BE2C (cell line): ENCODE measurements around the gene C6orf163.
"Not testable (repeated sequence)": the region's sequence is repeated elsewhere in the genome, so short reads cannot be mapped to it uniquely, and the experiment has no call there.

Source experiments
- DNase-seq: peaks from one replicate; pipeline ENCODE4 v3.0.0-alpha.2; 2020
- H3K27me3 ChIP-seq: fragments of 250-450 bp; sonication (Bioruptor Pico); 2 replicates; pipeline ENCODE4 v1.5.1; 2020; ENCODE audit warnings: mild to moderate bottlenecking
- H3K36me3 ChIP-seq: fragments of 250-450 bp; sonication (Bioruptor Pico); 2 replicates; pipeline ENCODE4 v1.5.1; 2020; ENCODE audit warnings: mild to moderate bottlenecking
- H3K4me1 ChIP-seq: fragments of 250-450 bp; sonication (Bioruptor Pico); 2 replicates; pipeline ENCODE4 v1.5.1; 2020
- H3K4me3 ChIP-seq: 2 replicates; pipeline ENCODE4 v1.5.1; 2011; ENCODE audit warnings: low read depth, low read length
- H3K9me3 ChIP-seq: fragments of 250-450 bp; sonication (Bioruptor Pico); 2 replicates; pipeline ENCODE4 v1.5.1; 2020
- TF ChIP-seq, protein P1 (sequence below): IDR thresholded peaks from 2 replicates; pipeline ENCODE4 v1.5.1; 2012; ENCODE audit warnings: mild to moderate bottlenecking, low read depth, low read length

C6orf163 gene

DNA sequence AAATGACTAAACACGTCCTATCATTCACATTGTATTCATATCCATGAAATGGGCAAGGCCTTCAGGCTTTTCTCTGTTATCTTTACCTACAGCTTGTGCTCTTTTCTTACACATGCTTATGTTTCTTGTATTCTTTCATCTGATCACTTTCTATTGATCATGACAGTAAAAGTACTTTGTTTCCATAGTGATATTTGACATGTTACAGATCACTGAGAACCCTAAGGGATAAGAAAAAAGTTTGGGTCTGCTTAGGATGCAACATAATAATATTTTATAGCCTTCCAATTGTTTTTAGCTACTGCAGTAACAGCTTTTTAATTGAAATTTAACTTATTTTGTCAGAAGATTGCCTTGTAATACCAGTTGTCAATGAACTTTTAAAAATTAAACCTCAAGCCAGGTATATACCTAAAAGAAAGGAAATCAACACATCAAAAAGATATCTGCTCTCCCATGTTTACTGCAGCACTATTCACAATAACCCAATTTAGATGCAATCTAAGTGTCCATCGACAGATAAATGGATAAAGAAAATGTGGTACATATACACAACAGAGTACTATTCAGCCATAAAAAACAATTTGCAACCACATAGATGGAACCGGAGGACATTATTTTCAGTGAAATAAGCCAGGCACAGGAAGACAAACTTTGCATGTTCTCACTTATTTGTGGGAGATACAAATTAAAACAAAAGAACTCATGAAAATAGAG, 25.2 kb upstream of the C6orf163 start:
- no peak overlapping the region for H3K4me3 ChIP-seq
- H3K36me3 ChIP-seq: no peaks in the 10 kb centered on the region
- no peaks in the 10 kb centered on the region for H3K27me3 ChIP-seq
- DNase-seq: no peak
- TF ChIP-seq, protein P1, sequence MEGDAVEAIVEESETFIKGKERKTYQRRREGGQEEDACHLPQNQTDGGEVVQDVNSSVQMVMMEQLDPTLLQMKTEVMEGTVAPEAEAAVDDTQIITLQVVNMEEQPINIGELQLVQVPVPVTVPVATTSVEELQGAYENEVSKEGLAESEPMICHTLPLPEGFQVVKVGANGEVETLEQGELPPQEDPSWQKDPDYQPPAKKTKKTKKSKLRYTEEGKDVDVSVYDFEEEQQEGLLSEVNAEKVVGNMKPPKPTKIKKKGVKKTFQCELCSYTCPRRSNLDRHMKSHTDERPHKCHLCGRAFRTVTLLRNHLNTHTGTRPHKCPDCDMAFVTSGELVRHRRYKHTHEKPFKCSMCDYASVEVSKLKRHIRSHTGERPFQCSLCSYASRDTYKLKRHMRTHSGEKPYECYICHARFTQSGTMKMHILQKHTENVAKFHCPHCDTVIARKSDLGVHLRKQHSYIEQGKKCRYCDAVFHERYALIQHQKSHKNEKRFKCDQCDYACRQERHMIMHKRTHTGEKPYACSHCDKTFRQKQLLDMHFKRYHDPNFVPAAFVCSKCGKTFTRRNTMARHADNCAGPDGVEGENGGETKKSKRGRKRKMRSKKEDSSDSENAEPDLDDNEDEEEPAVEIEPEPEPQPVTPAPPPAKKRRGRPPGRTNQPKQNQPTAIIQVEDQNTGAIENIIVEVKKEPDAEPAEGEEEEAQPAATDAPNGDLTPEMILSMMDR: no peak
- no peaks in the 10 kb centered on the region for H3K4me1 ChIP-seq
- no peaks in the 10 kb centered on the region for H3K9me3 ChIP-seq

DNA sequence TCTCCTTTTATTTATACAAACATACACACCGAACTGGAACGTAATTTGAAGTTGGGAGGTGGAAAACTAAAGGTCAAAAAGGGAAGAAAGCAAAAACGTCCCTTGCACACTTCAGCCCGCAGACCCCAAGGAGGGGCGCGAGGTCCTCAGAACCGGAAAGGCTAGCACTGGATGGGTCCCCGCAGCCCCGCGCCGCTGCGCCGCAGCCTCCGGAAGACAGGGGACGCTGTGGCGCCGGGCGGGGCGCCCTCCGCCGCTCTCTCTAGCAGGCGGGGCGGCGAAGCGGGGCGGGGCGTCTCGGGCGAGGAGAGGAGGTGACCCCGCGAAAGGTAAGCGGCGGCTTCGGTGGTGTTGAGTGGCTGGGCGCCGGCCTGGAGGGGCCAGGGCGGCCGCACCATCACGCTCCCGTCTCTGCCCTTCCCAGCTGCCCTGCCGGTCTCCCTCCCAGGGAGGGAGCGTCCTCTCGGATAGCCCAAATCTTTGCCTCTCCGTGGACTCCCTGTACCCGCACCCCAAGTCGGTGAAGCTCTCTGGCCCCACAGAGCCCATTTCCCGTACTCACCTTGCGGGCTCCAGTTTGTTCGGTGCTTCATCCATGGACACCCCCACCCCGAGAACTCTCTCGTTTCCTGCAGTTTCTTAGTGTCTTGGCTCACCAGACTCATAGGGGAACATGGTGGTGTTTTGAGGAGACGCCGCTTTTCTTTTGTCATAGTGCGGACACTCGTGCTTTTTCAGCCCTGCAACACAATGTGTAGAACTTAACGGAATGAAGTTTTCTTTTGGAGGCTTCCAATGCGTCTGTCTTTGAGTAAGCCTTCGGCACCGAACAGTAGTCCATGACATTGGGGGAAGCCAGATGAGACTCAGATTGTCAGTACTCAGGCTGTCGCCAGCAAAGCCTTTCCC, 22.1 kb upstream of the C6orf163 start, which contains the start of gene SMIM8:
Gene SMIM8, plus strand, starts transcription at position 285 of the 909 bp plus-strand sequence. CDS start 14,444 bp downstream, outside the sequence.
- DNase-seq: peak; percentile 92
- Histone ChIP-seq H3K4me1 (no peaks in the 10 kb centered on the region), H3K9me3 (no peaks in the 10 kb centered on the region), H3K36me3 (no peaks in the 10 kb centered on the region), H3K27me3 (no peaks in the 10 kb centered on the region), H3K4me3 (peak within 1 kb of the TSS; percentile 99)
- TF ChIP-seq, protein P1: peak; percentile 94

DNA sequence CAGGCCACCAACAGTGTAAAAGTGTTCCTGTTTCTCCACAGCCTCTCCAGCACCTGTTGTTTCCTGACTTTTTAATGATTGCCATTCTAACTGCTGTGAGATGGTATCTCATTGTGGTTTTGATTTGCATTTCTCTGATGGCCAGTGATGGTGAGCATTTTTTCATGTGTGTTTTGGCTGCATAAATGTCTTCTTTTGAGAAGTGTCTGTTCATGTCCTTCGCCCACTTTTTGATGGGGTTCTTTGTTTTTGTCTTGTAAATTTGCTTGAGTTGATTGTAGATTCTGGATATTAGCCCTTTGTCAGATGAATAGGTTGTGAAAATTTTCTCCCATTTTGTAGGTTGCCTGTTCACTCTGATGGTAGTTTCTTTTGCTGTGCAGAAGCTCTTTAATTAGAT, 20.7 kb upstream of the C6orf163 start:
- H3K9me3 ChIP-seq, DNase-seq, H3K36me3 ChIP-seq, H3K4me3 ChIP-seq, H3K4me1 ChIP-seq, H3K27me3 ChIP-seq: not testable (repeated sequence)

DNA sequence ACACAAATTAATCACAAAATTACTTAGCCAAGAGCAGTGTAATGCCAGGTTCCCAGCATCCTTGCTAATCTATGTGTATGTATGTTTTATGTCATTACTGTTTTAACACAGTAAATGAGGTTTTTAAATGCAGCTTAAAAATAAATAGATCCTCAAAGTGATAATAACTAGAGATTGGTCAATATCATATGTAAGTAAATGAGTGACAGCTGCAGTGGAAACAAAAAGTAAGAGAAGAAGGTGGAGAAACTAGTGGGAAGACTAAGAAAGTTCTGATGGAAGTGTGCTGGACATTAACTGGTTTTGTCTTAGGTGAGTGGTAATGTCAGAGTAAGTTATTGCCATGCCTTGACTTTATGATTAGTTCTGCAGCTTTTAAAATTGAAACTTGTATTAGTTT, 13.7 kb upstream of the C6orf163 start:
- TF ChIP-seq, protein P1: no peak
- Histone ChIP-seq H3K27me3 (no peaks in the 10 kb centered on the region), H3K9me3 (no peaks in the 10 kb centered on the region), H3K36me3 (no peaks in the 10 kb centered on the region), H3K4me1 (no peaks in the 10 kb centered on the region), H3K4me3 (no peak overlapping the region)
- DNase-seq: no peak

DNA sequence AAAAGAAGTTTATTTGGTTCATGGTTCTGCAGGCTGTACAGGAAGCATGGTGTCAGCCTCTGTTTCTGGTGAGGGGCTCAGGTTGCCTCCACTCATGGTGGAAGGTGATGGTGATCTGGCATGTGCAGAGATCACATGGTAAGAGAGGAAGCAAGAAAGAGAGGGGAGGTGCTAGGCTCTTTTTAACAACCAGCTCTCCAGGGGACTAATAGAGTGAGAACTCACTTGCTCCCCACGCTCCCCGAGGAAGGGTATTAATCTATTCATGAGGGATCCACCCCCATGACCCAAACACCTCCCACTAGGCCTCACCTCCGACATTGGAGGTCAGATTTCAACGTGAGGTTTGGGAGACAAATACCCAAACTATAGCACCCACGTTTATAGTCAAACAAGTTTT, 11.6 kb upstream of the C6orf163 start:
- no peak for DNase-seq
- H3K4me3 ChIP-seq: no peak overlapping the region
- H3K36me3 ChIP-seq: no peaks in the 10 kb centered on the region
- no peaks in the 10 kb centered on the region for H3K9me3 ChIP-seq
- H3K4me1 ChIP-seq: no peaks in the 10 kb centered on the region
- TF ChIP-seq, protein P1: no peak
- no peaks in the 10 kb centered on the region for H3K27me3 ChIP-seq

DNA sequence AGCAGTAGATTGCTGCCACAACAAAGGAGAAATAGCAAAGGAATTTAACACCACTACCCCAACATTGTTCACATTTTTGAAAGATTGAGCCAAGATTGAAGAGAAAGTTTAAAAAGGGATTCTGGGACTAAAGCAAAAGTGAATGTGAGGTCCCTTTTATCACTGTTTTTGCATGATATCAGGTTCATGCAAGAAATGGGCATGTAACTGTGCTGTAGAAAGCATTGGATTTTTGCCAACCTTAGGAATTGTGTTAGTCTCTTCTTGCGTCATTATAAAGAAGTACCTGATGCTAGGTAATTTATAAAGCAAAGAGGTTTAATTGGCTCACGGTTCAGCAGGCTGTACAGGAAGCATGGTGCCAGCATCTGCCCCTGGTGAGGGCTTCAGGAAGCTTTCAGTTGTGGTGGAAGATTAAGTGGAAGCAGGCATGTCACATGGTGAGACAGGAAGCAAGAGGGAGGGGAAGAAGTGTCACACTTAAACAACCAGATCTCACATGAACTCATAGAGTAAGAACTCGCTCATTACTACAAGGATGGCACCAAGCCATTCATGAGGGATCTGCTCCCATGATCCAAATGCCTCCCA, 10.9 kb upstream of the C6orf163 start:
- Histone ChIP-seq H3K27me3 (no peaks in the 10 kb centered on the region), H3K9me3 (no peaks in the 10 kb centered on the region), H3K4me3 (no peak overlapping the region), H3K36me3 (no peaks in the 10 kb centered on the region), H3K4me1 (no peaks in the 10 kb centered on the region)
- TF ChIP-seq, protein P1: no peak
- no peak for DNase-seq
